ENCODE data around the gene ELP1. TPM values are rescaled to one million over a fixed set of nuclear protein-coding genes. Genes with fewer than 3 reads are reported as not detected.

ELP1 gene
- total and polyA plus RNA-seq, 2 of the 4 experiments (the other 2 are of a cell fraction) = 20.0 to 43.2 TPM

GRCh38 chr9:108889649-108890067 lies 44.3 kb downstream of the ELP1 start:
- Histone ChIP-seq H2AK5ac (ENCODE audit: low read depth, low read length) (no peak overlapping the region), H3K4me3 (ENCODE audit: insufficient read depth, low read depth, low read length) (no peak overlapping the region), H3K9ac (ENCODE audit: low read depth, low read length) (no peak overlapping the region), H4K20me1 (ENCODE audit: insufficient read depth, low read length) (no peaks in the 10 kb centered on the region), H3K4ac (ENCODE audit: low read depth, low read length) (no peak overlapping the region), H3K18ac (ENCODE audit: low read depth, low read length) (no peak overlapping the region), H3K56ac (ENCODE audit: extremely low read depth, insufficient read depth, low read length) (no peak overlapping the region), H3K36me3 (ENCODE audit: control insufficient read depth, insufficient read depth, low read length) (peaks cover 26% of the 10 kb centered on the region), H3K4me2 (ENCODE audit: low read depth, low read length) (no peak overlapping the region), H3K23ac (ENCODE audit: low read depth, low read length) (no peak overlapping the region), H2AFZ (replicated peaks; ENCODE audit: low read length, poor library complexity) (no peak overlapping the region), H4K91ac (ENCODE audit: insufficient read depth, low read depth, low read length) (no peak overlapping the region), H2AK9ac (replicated peaks; ENCODE audit: low read depth, low read length, poor library complexity) (no peak overlapping the region), H4K8ac (ENCODE audit: low read depth in 2 of 2, low read length in 2 of 2) (no peak overlapping the region), H3K14ac (replicated peaks; ENCODE audit: low read depth, low read length) (no peak overlapping the region), H2BK5ac (ENCODE audit: low read depth, low read length, poor library complexity, severe bottlenecking) (no peak overlapping the region), H3K79me1 (ENCODE audit: low read depth in 1 of 2, low read length in 2 of 2) (no peaks in the 10 kb centered on the region), H2BK120ac (ENCODE audit: low read depth, low read length) (no peak overlapping the region), H4K5ac (ENCODE audit: low read depth, low read length) (no peak overlapping the region), H3K9me1 (ENCODE audit: insufficient read depth, low read length) (peaks cover 3% of the 10 kb centered on the region; the same call in 1 of the 2 replicates), H3K27me3 (ENCODE audit: control insufficient read depth, insufficient read depth, low read length) (no peaks in the 10 kb centered on the region), H3K27ac (ENCODE audit: insufficient read depth, low read length) (no peak overlapping the region), H3K9me3 (ENCODE audit: control insufficient read depth, insufficient read depth, low read length) (no peaks in the 10 kb centered on the region), H2BK20ac (ENCODE audit: low read depth, low read length) (no peak overlapping the region), H2BK15ac (ENCODE audit: low read depth, low read length) (no peak overlapping the region), H3K4me1 (ENCODE audit: control insufficient read depth, insufficient read depth, low read length) (peaks cover 2% of the 10 kb centered on the region; the same call in 1 of the 2 replicates)
- no CpG with 5 or more reads among the region's 4 CpGs for WGBS, 2 experiments (ENCODE audit: extremely low coverage in 2 of 2, insufficient read length in 1 of 2)
- no TSS peak for BruUV-seq (replicated peaks)
- peak; percentile 67 for DNase-seq
- TF ChIP-seq SMC3 (IDR thresholded peaks at IDR 0.05; ENCODE audit: low read depth, low read length) (peak; percentile 30), FOS (IDR thresholded peaks at IDR 0.05; ENCODE audit: low read depth, low read length) (no peak), ELK1 (IDR thresholded peaks at IDR 0.05; ENCODE audit: borderline replicate concordance, low read depth, low read length) (no peak), MXI1 (IDR thresholded peaks at IDR 0.05; ENCODE audit: borderline replicate concordance, low read depth, low read length) (no peak), RAD21 (IDR thresholded peaks at IDR 0.05; ENCODE audit: low read length) (peak; percentile 59), NFE2L2 (IDR thresholded peaks at IDR 0.05; ENCODE audit: low read depth, low read length) (no peak), CTCF (conservative IDR thresholded peaks at IDR 0.05; ENCODE audit: low read depth, low read length) (peak; percentile 44), MAFK (IDR thresholded peaks at IDR 0.05; ENCODE audit: low read depth, low read length) (no peak)
- dilution Hi-C loops (cut with HindIII; ENCODE audit: low sequenced_read_pairs, unreplicated experiment) (no loop called here), intact Hi-C loops (cut with micrococcal nuclease) (no loop called here), in situ Hi-C loops (cut with MboI; ENCODE audit: low sequenced_read_pairs) (loop anchor here (10.0 kb wide), 1 partner anchor 435 kb away; the partner anchor contains the start of gene EPB41L4B)
- peak; percentile 82 for ATAC-seq (ENCODE audit: low read depth)
- ChIA-PET CTCF (no interaction called here), POLR2A (ENCODE audit: unreplicated experiment) (no interaction called here)
